ENCODE results near the gene CDC25A.

CDC25A gene

DNA sequence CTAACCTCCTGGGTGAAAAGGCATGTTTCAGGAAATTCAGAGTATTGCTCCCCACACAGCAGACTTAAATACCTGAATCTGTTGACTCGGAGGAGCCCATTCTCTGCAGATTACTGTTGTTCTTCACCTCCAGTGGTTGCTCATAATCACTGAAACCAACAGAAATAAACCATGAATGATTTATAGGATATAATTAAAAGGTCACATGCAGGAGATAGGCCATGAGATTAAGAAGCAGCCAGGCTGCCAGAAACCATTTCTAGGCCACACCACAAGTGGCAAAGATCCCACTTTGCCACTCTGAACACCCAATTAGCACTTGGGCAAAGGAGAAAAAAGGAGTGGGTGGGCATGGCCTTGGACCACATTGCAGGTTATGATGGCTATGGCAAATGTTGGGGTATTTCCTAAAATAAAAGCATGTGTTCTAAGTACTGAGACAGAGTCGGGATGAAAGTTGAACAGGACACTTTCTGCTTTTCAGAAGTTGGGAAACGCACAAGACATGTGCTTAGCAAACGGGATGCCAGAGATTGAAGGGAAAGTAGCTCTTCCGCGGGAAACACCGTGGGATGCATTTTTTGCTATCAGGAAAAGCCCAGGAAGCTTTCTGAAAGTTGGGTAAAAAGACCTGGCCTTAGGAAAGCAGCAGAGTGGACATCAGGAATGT, 1.5 kb downstream of the CDC25A start:
- H4K5ac ChIP-seq (ENCODE audit: low read length) = no peak overlapping the region
- H3K4me1 ChIP-seq (ENCODE audit: control insufficient read depth, low read depth, low read length) = peaks cover 4% of the 10 kb centered on the region
- no peak overlapping the region for H3K27ac ChIP-seq (ENCODE audit: low read depth, low read length)
- peak overlapping the region; percentile 97 for H3K9ac ChIP-seq (ENCODE audit: low read length)
- peak overlapping the region; percentile 20 for H3K18ac ChIP-seq (ENCODE audit: low read length)
- H3K36me3 ChIP-seq (ENCODE audit: control insufficient read depth, insufficient read depth, low read length) = peaks cover 16% of the 10 kb centered on the region
- peaks cover 15% of the 10 kb centered on the region for H3K79me1 ChIP-seq (ENCODE audit: low read length)
- H3K27me3 ChIP-seq (ENCODE audit: insufficient read depth, low read length, poor library complexity) = no peaks in the 10 kb centered on the region
- H2BK5ac ChIP-seq (ENCODE audit: low read length) = no peak overlapping the region
- H4K8ac ChIP-seq (ENCODE audit: low read depth, low read length) = no peak overlapping the region
- H3K23ac ChIP-seq (ENCODE audit: low read length) = peak overlapping the region; percentile 72
- H3K4me3 ChIP-seq (ENCODE audit: low read length) = peak overlapping the region; percentile 98
- peak overlapping the region; percentile 3 for H2AK5ac ChIP-seq (ENCODE audit: low read length)
- DNase-seq = peak; percentile 23
- peak overlapping the region; percentile 98 for H3K56ac ChIP-seq (ENCODE audit: low read length)
- H2BK120ac ChIP-seq (ENCODE audit: low read depth, low read length) = no peak overlapping the region
- H3K4ac ChIP-seq (ENCODE audit: low read depth, low read length) = no peak overlapping the region
- H3K79me2 ChIP-seq (ENCODE audit: control insufficient read depth, insufficient read depth, low read length) = peaks cover 49% of the 10 kb centered on the region
- H3K4me2 ChIP-seq (ENCODE audit: low read length) = peak overlapping the region; percentile 77
- H2BK15ac ChIP-seq (replicated peaks; ENCODE audit: low read depth) = no peak overlapping the region
- WGBS (ENCODE audit: extremely low coverage, insufficient coverage, low lambda C conversion rate) = no CpG with 5 or more reads among the region's 7 CpGs

DNA sequence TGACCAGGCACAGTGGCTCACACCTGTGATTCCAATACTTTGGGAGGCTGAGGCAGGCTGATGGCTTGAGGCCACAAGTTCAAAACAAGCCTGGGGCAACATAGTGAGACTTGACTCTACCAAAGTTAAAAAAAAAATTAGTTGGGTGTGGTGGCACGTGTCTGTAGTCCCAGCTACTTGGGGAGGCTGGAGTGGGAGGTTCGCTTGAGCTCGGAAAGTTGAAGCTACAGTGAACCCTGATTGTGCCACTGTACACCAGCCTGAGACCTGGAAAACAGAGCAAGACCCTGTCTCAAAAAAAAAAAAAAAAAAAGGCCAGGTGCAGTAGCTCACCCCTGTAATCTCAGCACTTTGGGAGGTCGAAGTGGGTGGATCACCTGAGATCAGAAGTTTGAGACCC, 3.1 kb downstream of the CDC25A start:
- H3K79me2 ChIP-seq (ENCODE audit: control insufficient read depth, insufficient read depth, low read length) = peaks cover 52% of the 10 kb centered on the region
- H4K5ac ChIP-seq (ENCODE audit: low read length) = no peak overlapping the region
- H3K27me3 ChIP-seq (ENCODE audit: insufficient read depth, low read length, poor library complexity) = no peaks in the 10 kb centered on the region
- no peak overlapping the region for H3K4me2 ChIP-seq (ENCODE audit: low read length)
- peak overlapping the region; percentile 11 for H3K56ac ChIP-seq (ENCODE audit: low read length)
- no peak overlapping the region for H4K8ac ChIP-seq (ENCODE audit: low read depth, low read length)
- H3K18ac ChIP-seq (ENCODE audit: low read length) = no peak overlapping the region
- H3K36me3 ChIP-seq (ENCODE audit: control insufficient read depth, insufficient read depth, low read length) = peaks cover 20% of the 10 kb centered on the region
- H2AK5ac ChIP-seq (ENCODE audit: low read length) = no peak overlapping the region
- H3K27ac ChIP-seq (ENCODE audit: low read depth, low read length) = no peak overlapping the region
- no peak overlapping the region for H2BK120ac ChIP-seq (ENCODE audit: low read depth, low read length)
- no peak overlapping the region for H3K4me3 ChIP-seq (ENCODE audit: low read length)
- H2BK5ac ChIP-seq (ENCODE audit: low read length) = no peak overlapping the region
- DNase-seq = no peak
- H3K23ac ChIP-seq (ENCODE audit: low read length) = no peak overlapping the region
- H3K79me1 ChIP-seq (ENCODE audit: low read length) = peaks cover 18% of the 10 kb centered on the region
- H3K9ac ChIP-seq (ENCODE audit: low read length) = no peak overlapping the region
- H3K4me1 ChIP-seq (ENCODE audit: control insufficient read depth, low read depth, low read length) = peaks cover 4% of the 10 kb centered on the region
- H3K4ac ChIP-seq (ENCODE audit: low read depth, low read length) = no peak overlapping the region
- WGBS (ENCODE audit: extremely low coverage, insufficient coverage, low lambda C conversion rate) = no CpG with 5 or more reads among the region's 4 CpGs
- H2BK15ac ChIP-seq (replicated peaks; ENCODE audit: low read depth) = no peak overlapping the region

DNA sequence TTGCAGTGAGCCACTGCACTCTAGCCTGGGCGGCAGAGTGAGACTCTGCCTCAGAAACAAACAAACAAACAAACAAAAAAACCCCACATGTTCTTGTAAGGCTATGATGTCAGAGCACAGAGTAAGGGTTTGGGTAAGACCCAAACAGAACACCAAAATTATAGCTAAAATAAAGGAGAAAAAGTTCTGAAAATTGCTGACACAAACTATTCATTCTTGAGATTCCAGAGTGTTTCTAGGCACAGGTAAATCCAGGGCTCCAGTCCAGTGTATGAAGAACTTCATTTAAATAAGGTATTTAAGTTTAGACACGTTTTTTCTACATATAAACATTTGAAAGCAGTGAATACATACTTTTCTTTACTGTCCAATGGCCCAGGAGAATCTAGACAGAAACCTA, 3.9 kb downstream of the CDC25A start:
- WGBS (ENCODE audit: extremely low coverage, insufficient coverage, low lambda C conversion rate) = no CpG with 5 or more reads among the region's 2 CpGs
- DNase-seq = no peak

DNA sequence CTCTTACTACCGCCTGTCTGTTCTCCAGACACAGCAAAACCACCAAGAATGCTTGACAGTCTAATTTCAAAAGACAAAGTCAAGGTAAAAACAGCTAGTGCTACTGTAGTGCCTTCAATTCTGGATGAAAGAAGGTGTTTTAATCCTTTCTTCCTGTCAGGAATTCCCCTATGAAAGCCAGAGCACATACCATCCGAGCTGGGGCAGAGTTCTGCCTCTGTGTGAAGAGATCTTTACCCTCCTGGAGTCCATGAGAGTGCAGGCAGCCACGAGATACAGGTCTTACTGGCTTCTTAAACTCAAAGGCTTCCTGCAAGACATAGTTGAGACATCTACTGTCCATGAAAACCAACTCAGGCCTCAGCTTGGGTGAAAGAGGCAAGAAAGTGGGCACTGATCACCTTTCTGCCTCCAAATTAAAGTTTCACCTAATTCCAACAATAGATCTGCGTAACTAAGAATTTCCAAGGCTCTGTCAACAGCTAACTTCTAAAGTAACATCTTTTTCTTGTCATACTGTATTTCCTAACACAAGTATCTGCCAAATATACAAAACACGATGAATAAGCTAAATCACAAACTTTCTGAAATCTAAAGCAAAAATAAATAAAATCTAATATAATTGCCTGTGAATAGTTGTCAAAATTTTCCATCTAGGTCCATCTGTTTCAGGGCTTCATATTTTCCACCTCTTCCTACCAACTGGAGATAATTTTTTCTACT, 7.5 kb downstream of the CDC25A start:
- no peak overlapping the region for H3K56ac ChIP-seq (ENCODE audit: low read length)
- no peak overlapping the region for H2BK15ac ChIP-seq (replicated peaks; ENCODE audit: low read depth)
- no peak overlapping the region for H3K4ac ChIP-seq (ENCODE audit: low read depth, low read length)
- H3K79me2 ChIP-seq (ENCODE audit: control insufficient read depth, insufficient read depth, low read length) = peaks cover 30% of the 10 kb centered on the region
- H3K18ac ChIP-seq (ENCODE audit: low read length) = no peak overlapping the region
- no peak overlapping the region for H2BK120ac ChIP-seq (ENCODE audit: low read depth, low read length)
- no peaks in the 10 kb centered on the region for H3K4me1 ChIP-seq (ENCODE audit: control insufficient read depth, low read depth, low read length)
- no peak overlapping the region for H2AK5ac ChIP-seq (ENCODE audit: low read length)
- no peak overlapping the region for H3K23ac ChIP-seq (ENCODE audit: low read length)
- H4K8ac ChIP-seq (ENCODE audit: low read depth, low read length) = no peak overlapping the region
- H2BK5ac ChIP-seq (ENCODE audit: low read length) = no peak overlapping the region
- no peak overlapping the region for H3K27ac ChIP-seq (ENCODE audit: low read depth, low read length)
- H3K9ac ChIP-seq (ENCODE audit: low read length) = no peak overlapping the region
- H3K36me3 ChIP-seq (ENCODE audit: control insufficient read depth, insufficient read depth, low read length) = peaks cover 25% of the 10 kb centered on the region
- DNase-seq = peak; percentile 26
- H3K4me2 ChIP-seq (ENCODE audit: low read length) = no peak overlapping the region
- peaks cover 13% of the 10 kb centered on the region for H3K79me1 ChIP-seq (ENCODE audit: low read length)
- no peak overlapping the region for H4K5ac ChIP-seq (ENCODE audit: low read length)
- 100% methylated on average over 1 of the region's 5 CpGs for WGBS (ENCODE audit: extremely low coverage, insufficient coverage, low lambda C conversion rate)
- H3K27me3 ChIP-seq (ENCODE audit: insufficient read depth, low read length, poor library complexity) = no peaks in the 10 kb centered on the region
- H3K4me3 ChIP-seq (ENCODE audit: low read length) = no peak overlapping the region

More for the DNA sequence above, 3.9 kb downstream of the CDC25A start:
- no peak overlapping the region for H2BK5ac ChIP-seq (ENCODE audit: low read length)
- no peak overlapping the region for H3K4me3 ChIP-seq (ENCODE audit: low read length)
- H2AK5ac ChIP-seq (ENCODE audit: low read length) = no peak overlapping the region
- H3K9ac ChIP-seq (ENCODE audit: low read length) = no peak overlapping the region
- H3K79me2 ChIP-seq (ENCODE audit: control insufficient read depth, insufficient read depth, low read length) = peaks cover 52% of the 10 kb centered on the region
- no peaks in the 10 kb centered on the region for H3K27me3 ChIP-seq (ENCODE audit: insufficient read depth, low read length, poor library complexity)
- H2BK120ac ChIP-seq (ENCODE audit: low read depth, low read length) = no peak overlapping the region
- H2BK15ac ChIP-seq (replicated peaks; ENCODE audit: low read depth) = no peak overlapping the region
- peaks cover 18% of the 10 kb centered on the region for H3K79me1 ChIP-seq (ENCODE audit: low read length)
- peaks cover 20% of the 10 kb centered on the region for H3K36me3 ChIP-seq (ENCODE audit: control insufficient read depth, insufficient read depth, low read length)
- no peak overlapping the region for H3K56ac ChIP-seq (ENCODE audit: low read length)
- H3K27ac ChIP-seq (ENCODE audit: low read depth, low read length) = no peak overlapping the region
- no peak overlapping the region for H4K8ac ChIP-seq (ENCODE audit: low read depth, low read length)
- no peak overlapping the region for H3K4ac ChIP-seq (ENCODE audit: low read depth, low read length)
- no peak overlapping the region for H3K23ac ChIP-seq (ENCODE audit: low read length)
- H3K4me1 ChIP-seq (ENCODE audit: control insufficient read depth, low read depth, low read length) = peaks cover 4% of the 10 kb centered on the region
- no peak overlapping the region for H3K18ac ChIP-seq (ENCODE audit: low read length)
- no peak overlapping the region for H4K5ac ChIP-seq (ENCODE audit: low read length)
- H3K4me2 ChIP-seq (ENCODE audit: low read length) = no peak overlapping the region

DNA sequence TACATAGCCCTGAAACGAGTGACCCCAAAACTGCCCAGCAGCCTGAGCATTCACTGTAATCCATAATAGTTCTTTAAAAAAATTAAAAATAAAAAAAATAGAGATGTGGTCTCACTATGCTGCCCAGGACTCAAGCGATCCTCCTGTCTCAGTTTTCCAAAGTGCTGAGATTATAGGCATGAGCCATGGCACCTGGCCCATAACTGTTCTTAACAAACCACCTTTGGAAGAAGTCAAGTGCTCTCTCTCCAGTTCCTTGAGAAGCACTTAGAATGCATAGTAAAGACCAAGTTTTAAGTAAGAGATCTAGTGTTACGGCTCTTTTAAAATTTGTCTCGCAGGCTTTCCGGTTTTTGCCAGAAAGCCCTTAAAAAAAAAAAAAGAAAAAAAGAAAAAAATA, 8.2 kb downstream of the CDC25A start:
- H4K8ac ChIP-seq (ENCODE audit: low read depth, low read length) = no peak overlapping the region
- peaks cover 24% of the 10 kb centered on the region for H3K79me2 ChIP-seq (ENCODE audit: control insufficient read depth, insufficient read depth, low read length)
- H2BK15ac ChIP-seq (replicated peaks; ENCODE audit: low read depth) = no peak overlapping the region
- no peak overlapping the region for H3K56ac ChIP-seq (ENCODE audit: low read length)
- peaks cover 22% of the 10 kb centered on the region for H3K36me3 ChIP-seq (ENCODE audit: control insufficient read depth, insufficient read depth, low read length)
- H3K18ac ChIP-seq (ENCODE audit: low read length) = no peak overlapping the region
- no peak overlapping the region for H3K27ac ChIP-seq (ENCODE audit: low read depth, low read length)
- H2BK120ac ChIP-seq (ENCODE audit: low read depth, low read length) = no peak overlapping the region
- H3K27me3 ChIP-seq (ENCODE audit: insufficient read depth, low read length, poor library complexity) = no peaks in the 10 kb centered on the region
- no peak overlapping the region for H3K4ac ChIP-seq (ENCODE audit: low read depth, low read length)
- no peak overlapping the region for H2AK5ac ChIP-seq (ENCODE audit: low read length)
- no peak overlapping the region for H3K23ac ChIP-seq (ENCODE audit: low read length)
- H3K4me2 ChIP-seq (ENCODE audit: low read length) = no peak overlapping the region
- no peak overlapping the region for H3K9ac ChIP-seq (ENCODE audit: low read length)
- no peaks in the 10 kb centered on the region for H3K4me1 ChIP-seq (ENCODE audit: control insufficient read depth, low read depth, low read length)
- no peak overlapping the region for H2BK5ac ChIP-seq (ENCODE audit: low read length)
- no peak overlapping the region for H4K5ac ChIP-seq (ENCODE audit: low read length)
- peaks cover 9% of the 10 kb centered on the region for H3K79me1 ChIP-seq (ENCODE audit: low read length)
- no peak overlapping the region for H3K4me3 ChIP-seq (ENCODE audit: low read length)
- no CpG with 5 or more reads among the region's 5 CpGs for WGBS (ENCODE audit: extremely low coverage, insufficient coverage, low lambda C conversion rate)
- DNase-seq = no peak
